Vagina (tissue), 2 donors: ENCODE data around the gene BCAS2. TPM values are rescaled to one million over a fixed set of nuclear protein-coding genes. Genes with fewer than 3 reads are reported as not detected.

ENCODE experiments used
- DNase-seq, 2 donors: peaks; one replicate each; pipeline ENCODE4 v3.0.0-alpha.2; 2017; ENCODE audit errors: extremely low spot score in 2 of 2
- H3K27ac ChIP-seq: fragments of 200-600 bp; sonication (generic); one replicate; pipeline ENCODE4 v1.5.1; 2019
- H3K27me3 ChIP-seq: fragments of 200-600 bp; sonication (generic); one replicate; pipeline ENCODE4 v1.5.1; 2019
- H3K36me3 ChIP-seq, 2 donors: fragments of 200-600 bp; sonication (generic); one replicate each; pipeline ENCODE4 v1.5.1; 2017 to 2019
- H3K4me1 ChIP-seq: fragments of 200-600 bp; sonication (generic); one replicate; pipeline ENCODE4 v1.5.1; 2019
- H3K4me3 ChIP-seq, 2 donors: fragments of 200-600 bp; sonication (generic); 1 replicate in 1 of 2; 2 replicates in 1 of 2; pipeline ENCODE4 v1.5.1; 2016 to 2019
- H3K9me3 ChIP-seq: fragments of 200-600 bp; sonication (generic); one replicate; pipeline ENCODE4 v1.5.1; 2019
- POLR2A ChIP-seq, 2 donors: fragments of 450-650 bp; IDR thresholded peaks; one replicate each; pipeline ENCODE4 v1.6.1; 2017; ENCODE audit warnings: antibody characterized with exemption in 2 of 2, mild to moderate bottlenecking in 2 of 2, moderate library complexity in 2 of 2
- POLR2AphosphoS5 ChIP-seq, 2 donors: sonication (generic); formaldehyde crosslinking; IDR thresholded peaks; one replicate each; pipeline ENCODE4 v1.9.0; 2017; ENCODE audit warnings: antibody characterized with exemption in 2 of 2, mild to moderate bottlenecking in 2 of 2, low read depth in 1 of 2; ENCODE audit not compliant: insufficient read depth in 1 of 2
- intact Hi-C: fragments of 100-400 bp; cut with DNase I; formaldehyde crosslinking; loops from one replicate; pipeline ENCODE4 v1.15.1; 2023
- total RNA-seq: library from RNA; depleted of rRNA; stranded (reverse); fragments of >200 nt; gene quantifications from one replicate; pipeline ENCODE4 v1.2.3, GENCODE V29; 2016
- TF ChIP-seq, protein P1 (sequence below), 3 experiments: fragments of 450-650 bp in 2 of 3; fragments of 200-600 bp in 1 of 3; sonication (generic) in 1 of 3; IDR thresholded peaks; one replicate each; pipeline ENCODE4 v1.5.1; 2017 to 2019; ENCODE audit warnings: antibody characterized with exemption in 3 of 3, mild to moderate bottlenecking in 2 of 3, moderate library complexity in 2 of 3

The BCAS2 gene
- total RNA-seq, 1 donor from 2014 or later = 28.5 TPM

DNA sequence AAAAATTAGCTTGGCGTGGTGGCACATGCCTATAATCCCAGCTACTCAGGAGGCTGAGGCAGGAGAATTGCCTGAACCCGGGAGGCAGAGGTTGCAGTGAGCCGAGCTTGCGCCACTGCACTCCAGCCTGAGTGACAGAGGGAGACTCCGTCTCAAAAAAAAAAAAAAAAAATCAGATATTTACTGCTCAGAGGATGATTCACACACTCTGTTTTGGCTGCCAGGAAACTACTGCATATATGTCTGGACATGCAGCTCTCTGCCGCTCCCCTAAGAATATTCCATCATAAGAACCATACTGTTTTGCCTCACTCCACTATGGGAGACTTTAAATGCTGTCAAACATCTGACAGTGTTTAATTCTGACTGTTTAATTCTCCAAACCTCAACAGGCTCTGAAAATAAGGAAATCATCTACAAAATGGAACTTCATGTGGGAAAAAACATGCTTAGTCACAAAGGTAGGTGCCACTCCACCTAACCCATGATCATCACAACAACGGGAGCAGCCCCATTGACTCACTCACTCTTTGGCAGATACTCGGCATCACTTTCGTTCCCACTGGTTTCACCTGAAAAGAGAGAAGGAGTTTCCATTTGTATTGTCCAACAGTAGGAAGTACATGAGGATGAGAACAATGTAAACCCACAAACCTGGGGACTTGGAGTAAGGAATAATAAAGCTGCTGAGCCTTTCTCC, 29.3 kb upstream of the BCAS2 start:
- Histone ChIP-seq H3K4me3 (no peak overlapping the region), H3K27me3 (no peaks in the 10 kb centered on the region), H3K4me1 (no peaks in the 10 kb centered on the region), H3K9me3 (no peaks in the 10 kb centered on the region), H3K36me3 (peaks cover 0 to 24% of the 10 kb centered on the region in 2 donors), H3K27ac (peak overlapping the region; percentile 67)
- DNase-seq = no peak
- intact Hi-C loops = no loop called here
- TF ChIP-seq, protein P1, sequence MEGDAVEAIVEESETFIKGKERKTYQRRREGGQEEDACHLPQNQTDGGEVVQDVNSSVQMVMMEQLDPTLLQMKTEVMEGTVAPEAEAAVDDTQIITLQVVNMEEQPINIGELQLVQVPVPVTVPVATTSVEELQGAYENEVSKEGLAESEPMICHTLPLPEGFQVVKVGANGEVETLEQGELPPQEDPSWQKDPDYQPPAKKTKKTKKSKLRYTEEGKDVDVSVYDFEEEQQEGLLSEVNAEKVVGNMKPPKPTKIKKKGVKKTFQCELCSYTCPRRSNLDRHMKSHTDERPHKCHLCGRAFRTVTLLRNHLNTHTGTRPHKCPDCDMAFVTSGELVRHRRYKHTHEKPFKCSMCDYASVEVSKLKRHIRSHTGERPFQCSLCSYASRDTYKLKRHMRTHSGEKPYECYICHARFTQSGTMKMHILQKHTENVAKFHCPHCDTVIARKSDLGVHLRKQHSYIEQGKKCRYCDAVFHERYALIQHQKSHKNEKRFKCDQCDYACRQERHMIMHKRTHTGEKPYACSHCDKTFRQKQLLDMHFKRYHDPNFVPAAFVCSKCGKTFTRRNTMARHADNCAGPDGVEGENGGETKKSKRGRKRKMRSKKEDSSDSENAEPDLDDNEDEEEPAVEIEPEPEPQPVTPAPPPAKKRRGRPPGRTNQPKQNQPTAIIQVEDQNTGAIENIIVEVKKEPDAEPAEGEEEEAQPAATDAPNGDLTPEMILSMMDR (IDR thresholded peaks at IDR 0.05) = no peak
- TF ChIP-seq POLR2A (IDR thresholded peaks at IDR 0.05) = no peak
- TF ChIP-seq POLR2AphosphoS5 (IDR thresholded peaks at IDR 0.05; ENCODE audit: insufficient read depth in 1 of 2, low read depth in 1 of 2) = peak in 1 of 2 donors; percentile 65

DNA sequence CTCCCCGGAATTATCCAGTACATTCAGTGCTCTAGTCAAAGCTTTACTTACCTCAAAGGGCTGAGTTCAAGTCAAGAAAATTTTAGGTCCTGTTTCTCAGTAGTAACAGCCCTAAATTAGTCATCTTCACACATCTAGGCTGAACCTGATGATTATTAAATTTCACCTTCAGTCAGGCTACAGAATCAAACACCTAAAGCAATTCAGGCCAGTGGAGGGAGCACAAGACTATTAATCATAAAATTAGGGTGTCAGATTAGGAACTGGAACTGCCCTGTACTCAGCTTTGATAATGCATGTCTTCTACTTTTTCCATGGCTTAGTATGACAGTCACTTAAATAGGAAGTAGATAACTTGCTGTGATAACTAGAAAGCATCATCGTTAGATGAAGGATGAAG, 28.4 kb upstream of the BCAS2 start:
- Histone ChIP-seq H3K4me3 (no peak overlapping the region), H3K4me1 (no peaks in the 10 kb centered on the region), H3K27ac (no peak overlapping the region), H3K9me3 (no peaks in the 10 kb centered on the region), H3K27me3 (no peaks in the 10 kb centered on the region), H3K36me3 (peaks cover 0 to 24% of the 10 kb centered on the region in 2 donors)
- TF ChIP-seq, protein P1 (IDR thresholded peaks at IDR 0.05) = no peak
- TF ChIP-seq POLR2A (IDR thresholded peaks at IDR 0.05) = no peak
- no peak for TF ChIP-seq POLR2AphosphoS5 (IDR thresholded peaks at IDR 0.05; ENCODE audit: insufficient read depth in 1 of 2, low read depth in 1 of 2)
- DNase-seq = no peak
- intact Hi-C loops = no loop called here

DNA sequence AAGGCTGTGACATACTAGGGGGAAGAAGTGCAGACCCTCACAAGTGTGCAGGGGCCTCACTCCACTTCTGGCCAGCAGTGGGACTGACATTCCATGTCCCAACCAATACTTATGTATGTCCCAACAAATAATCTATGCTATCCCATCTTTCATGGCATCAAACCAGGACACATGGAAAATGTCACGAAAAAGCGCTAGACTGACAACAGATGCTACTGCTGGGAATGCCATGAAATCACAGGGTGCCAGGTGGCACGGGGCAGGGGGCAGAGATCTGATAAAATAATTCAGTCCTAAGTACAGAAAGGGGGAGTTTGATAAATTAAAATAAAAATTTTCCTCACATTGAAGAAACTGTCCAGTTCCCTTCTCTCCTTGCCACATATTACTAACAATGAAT, 27.6 kb upstream of the BCAS2 start:
- TF ChIP-seq, protein P1 (IDR thresholded peaks at IDR 0.05) = no peak
- TF ChIP-seq POLR2AphosphoS5 (IDR thresholded peaks at IDR 0.05; ENCODE audit: insufficient read depth in 1 of 2, low read depth in 1 of 2) = no peak
- no peak for TF ChIP-seq POLR2A (IDR thresholded peaks at IDR 0.05)
- Histone ChIP-seq H3K4me1 (no peaks in the 10 kb centered on the region), H3K36me3 (peaks cover 0 to 25% of the 10 kb centered on the region in 2 donors), H3K9me3 (no peaks in the 10 kb centered on the region), H3K27me3 (no peaks in the 10 kb centered on the region), H3K4me3 (no peak overlapping the region), H3K27ac (no peak overlapping the region)
- DNase-seq = no peak
- intact Hi-C loops = no loop called here

DNA sequence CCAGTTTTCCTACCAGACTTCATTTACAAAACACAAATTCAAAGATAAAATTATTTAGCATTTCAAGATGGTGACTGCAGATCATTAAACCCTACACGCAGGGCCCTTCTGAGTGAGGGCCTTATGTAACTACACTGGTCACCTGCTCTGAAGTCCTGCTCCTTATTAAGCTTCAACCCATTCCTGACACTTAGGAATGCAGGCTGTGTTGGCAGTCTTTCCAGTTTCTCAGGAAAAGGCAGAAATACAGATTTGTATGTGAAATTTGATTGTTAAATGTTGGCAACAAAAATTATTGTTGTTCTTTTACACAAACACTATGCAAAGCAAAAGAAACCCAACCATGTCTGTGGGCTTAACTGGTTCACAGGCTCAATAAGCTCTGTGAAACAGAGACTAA, 25.8 kb upstream of the BCAS2 start:
- TF ChIP-seq POLR2AphosphoS5 (IDR thresholded peaks at IDR 0.05; ENCODE audit: insufficient read depth in 1 of 2, low read depth in 1 of 2) (no peak), POLR2A (IDR thresholded peaks at IDR 0.05) (no peak)
- TF ChIP-seq, protein P1 (IDR thresholded peaks at IDR 0.05) = no peak
- Histone ChIP-seq H3K4me1 (no peaks in the 10 kb centered on the region), H3K36me3 (peaks cover 0 to 26% of the 10 kb centered on the region in 2 donors), H3K27ac (no peak overlapping the region), H3K4me3 (no peak overlapping the region), H3K9me3 (no peaks in the 10 kb centered on the region), H3K27me3 (no peaks in the 10 kb centered on the region)
- no peak for DNase-seq
- intact Hi-C loops = no loop called here

DNA sequence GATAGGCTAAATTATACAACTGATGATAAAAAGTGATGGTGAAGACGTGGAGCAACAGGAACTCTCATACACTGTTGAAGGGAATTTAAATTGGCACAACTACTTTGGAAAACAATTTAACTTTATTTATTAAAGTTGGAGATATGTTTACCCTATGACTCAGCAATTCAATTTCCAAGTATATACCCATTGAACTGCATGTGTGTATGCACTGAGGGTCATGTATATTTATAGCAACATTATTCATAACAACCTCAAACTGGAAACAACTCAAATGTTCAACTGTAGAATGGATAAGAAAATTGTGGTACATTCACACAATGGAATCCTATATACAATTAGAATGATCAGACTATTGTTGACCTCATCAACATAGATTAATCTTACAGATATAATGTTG, 16.5 kb upstream of the BCAS2 start:
- intact Hi-C loops = no loop called here
- no peak for DNase-seq
- Histone ChIP-seq H3K4me1 (no peaks in the 10 kb centered on the region), H3K9me3 (no peaks in the 10 kb centered on the region), H3K4me3 (no peak overlapping the region), H3K27ac (no peak overlapping the region), H3K27me3 (no peaks in the 10 kb centered on the region), H3K36me3 (peaks cover 0 to 24% of the 10 kb centered on the region in 2 donors)
- no peak for TF ChIP-seq POLR2A (IDR thresholded peaks at IDR 0.05)
- no peak for TF ChIP-seq POLR2AphosphoS5 (IDR thresholded peaks at IDR 0.05; ENCODE audit: insufficient read depth in 1 of 2, low read depth in 1 of 2)
- TF ChIP-seq, protein P1 (IDR thresholded peaks at IDR 0.05) = no peak
